ENCODE results near the gene TRAPPC3L.

GRCh38 chr6:116461331-116461931, 84.1 kb downstream of the TRAPPC3L start, which contains the start of gene CALHM6:
- TF ChIP-seq POLR2A (conservative IDR thresholded peaks at IDR 0.05) (no peak), XRCC5 (IDR thresholded peaks at IDR 0.05; ENCODE audit: low read depth, low read length) (no peak), CBX3 (IDR thresholded peaks at IDR 0.05; ENCODE audit: borderline replicate concordance in 1 of 2, low read length in 2 of 2) (no peak), CTCF (IDR thresholded peaks at IDR 0.05 in 2 of 3, conservative IDR thresholded peaks at IDR 0.05 in 1 of 3; ENCODE audit: insufficient read depth in 2 of 3, low read depth in 1 of 3, low read length in 3 of 3) (no peak)
